Neuronal stem cell (in vitro differentiated cells): ENCODE data around the gene ACACB.

Experiments
- DNase-seq: peaks from one replicate; pipeline ENCODE4 v3.0.0-alpha.2; 2013; ENCODE audit warnings: low spot score
- H2AFZ ChIP-seq: one replicate; pipeline ENCODE4 v1.6.1; 2013; ENCODE audit warnings: mild to moderate bottlenecking, low read length, inconsistent platforms
- H2AK5ac ChIP-seq: 2 replicates; pipeline ENCODE4 v1.6.1; 2013; ENCODE audit warnings: low read depth, mild to moderate bottlenecking, inconsistent platforms, low read length, moderate library complexity, mixed read lengths
- H2BK120ac ChIP-seq: 2 replicates; pipeline ENCODE4 v1.6.1; 2013; ENCODE audit warnings: low read depth, mild to moderate bottlenecking, inconsistent platforms, low read length, moderate library complexity, mixed read lengths
- H2BK12ac ChIP-seq: one replicate; pipeline ENCODE4 v1.6.1; 2013; ENCODE audit warnings: low read length, inconsistent platforms
- H2BK15ac ChIP-seq: 2 replicates; pipeline ENCODE4 v1.6.1; 2013; ENCODE audit warnings: mild to moderate bottlenecking, low read length, inconsistent platforms, mixed read lengths
- H2BK5ac ChIP-seq: one replicate; pipeline ENCODE4 v1.6.1; 2013; ENCODE audit warnings: inconsistent platforms, mild to moderate bottlenecking, low read length, moderate library complexity
- H3K14ac ChIP-seq: one replicate; pipeline ENCODE4 v1.6.1; 2013; ENCODE audit warnings: low read length, inconsistent platforms
- H3K18ac ChIP-seq: 2 replicates; pipeline ENCODE4 v1.6.1; 2013; ENCODE audit warnings: low read length, inconsistent platforms
- H3K23ac ChIP-seq: 2 replicates; pipeline ENCODE4 v1.6.1; 2013; ENCODE audit warnings: low read depth, mild to moderate bottlenecking, mixed read lengths, low read length, inconsistent platforms; ENCODE audit not compliant: poor library complexity
- H3K27ac ChIP-seq: replicated peaks from 3 replicates; pipeline ENCODE4 v1.5.1; 2013; ENCODE audit warnings: low read length, inconsistent platforms
- H3K27me3 ChIP-seq, 3 experiments: 2 replicates each; pipeline ENCODE4 v1.6.1; 2013; ENCODE audit warnings: low read length in 3 of 3, mild to moderate bottlenecking in 2 of 3, inconsistent platforms in 1 of 3, low read depth in 1 of 3, mixed read lengths in 1 of 3, moderate library complexity in 1 of 3; ENCODE audit not compliant: control insufficient read depth in 3 of 3, insufficient read depth in 3 of 3
- H3K36me3 ChIP-seq, 2 donors: replicated peaks in 1 of 2; 2 replicates each; pipeline ENCODE4 v1.6.1; 2013; ENCODE audit warnings: low read length in 2 of 2; ENCODE audit not compliant: control insufficient read depth in 2 of 2, insufficient read depth in 2 of 2
- H3K4ac ChIP-seq: 2 replicates; pipeline ENCODE4 v1.6.1; 2013; ENCODE audit warnings: inconsistent platforms, mild to moderate bottlenecking, low read length, moderate library complexity
- H3K4me1 ChIP-seq, 2 donors: 1 replicate in 1 of 2; 2 replicates in 1 of 2; pipeline ENCODE4 v1.6.1; 2013; ENCODE audit warnings: low read length in 2 of 2, low read depth in 1 of 2; ENCODE audit not compliant: control insufficient read depth in 2 of 2, insufficient read depth in 1 of 2
- H3K4me2 ChIP-seq: one replicate; pipeline ENCODE4 v1.6.1; 2013; ENCODE audit warnings: mild to moderate bottlenecking, low read length, inconsistent platforms; ENCODE audit not compliant: insufficient read depth, poor library complexity, severe bottlenecking
- H3K4me3 ChIP-seq, 2 donors: 2 replicates each; pipeline ENCODE4 v1.5.1; 2013; ENCODE audit warnings: low read length in 2 of 2, mild to moderate bottlenecking in 2 of 2, inconsistent platforms in 1 of 2, moderate library complexity in 1 of 2
- H3K79me1 ChIP-seq: one replicate; pipeline ENCODE4 v1.6.1; 2013; ENCODE audit warnings: low read depth, mild to moderate bottlenecking, inconsistent platforms, low read length, moderate library complexity
- H3K9ac ChIP-seq: one replicate; pipeline ENCODE4 v1.6.1; 2013; ENCODE audit warnings: mild to moderate bottlenecking, low read depth, low read length, inconsistent platforms; ENCODE audit not compliant: poor library complexity
- H3K9me3 ChIP-seq, 2 donors: replicated peaks in 1 of 2; 2 replicates each; pipeline versions ENCODE3 to v1.6.1; 2013; ENCODE audit warnings: low read length in 2 of 2, mild to moderate bottlenecking in 2 of 2, inconsistent platforms in 1 of 2, low read depth in 1 of 2, mixed read lengths in 1 of 2, moderate library complexity in 1 of 2; ENCODE audit not compliant: control insufficient read depth in 2 of 2, insufficient read depth in 1 of 2
- H4K8ac ChIP-seq: one replicate; pipeline ENCODE4 v1.6.1; 2013; ENCODE audit warnings: low read depth, mild to moderate bottlenecking, inconsistent platforms, low read length, moderate library complexity
- H4K91ac ChIP-seq: one replicate; pipeline ENCODE4 v1.6.1; 2013; ENCODE audit warnings: low read length, low read depth, mild to moderate bottlenecking, inconsistent platforms; ENCODE audit not compliant: poor library complexity
- WGBS, 2 donors: extraction: QIAGEN DNeasy Blood & Tissue Kit; methylation state at CpG; one replicate each; pipeline ENCODE4 v1.1.7; 2013; ENCODE audit warnings: missing lambda C conversion rate in 2 of 2, mixed read lengths in 1 of 2; ENCODE audit not compliant: insufficient read length in 2 of 2, insufficient replicate concordance in 1 of 2; ENCODE audit errors: extremely low coverage in 2 of 2; 5-methylcytosine and 5-hydroxymethylcytosine counted together

The ACACB gene

DNA sequence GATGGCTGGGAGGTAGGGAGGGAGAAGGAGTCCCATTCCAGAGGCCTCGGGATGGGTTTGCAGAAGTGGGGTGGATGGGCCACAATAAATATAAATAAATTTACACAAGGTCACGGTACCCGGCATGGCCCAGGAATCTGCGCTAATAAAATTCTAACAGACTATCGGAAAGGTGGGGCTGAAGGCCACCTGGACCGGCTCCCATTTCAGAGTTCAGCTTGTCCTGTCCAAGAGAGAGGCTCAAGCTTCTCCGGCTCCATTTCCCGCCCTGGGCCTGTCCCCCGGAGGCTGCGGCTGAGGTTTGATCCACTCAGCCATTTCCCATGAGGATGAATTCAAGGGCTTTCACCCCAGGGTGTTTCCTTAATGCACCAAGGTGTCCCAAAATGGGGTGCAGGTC is 162.5 kb downstream of the ACACB start:
- no CpG with 5 or more reads among the region's 10 CpGs for WGBS, 2 donors
- no peak overlapping the region for H3K27ac ChIP-seq
- no peak overlapping the region for H3K9ac ChIP-seq
- H2AK5ac ChIP-seq: peak overlapping the region; percentile 85
- H3K4me2 ChIP-seq: no peak overlapping the region
- no peaks in the 10 kb centered on the region for H3K36me3 ChIP-seq
- peak overlapping the region; percentile 77 for H2BK15ac ChIP-seq
- no peak overlapping the region for H2BK12ac ChIP-seq
- H3K27me3 ChIP-seq: peaks cover 0 to 8% (median 0%) of the 10 kb centered on the region in 3 experiments
- no peak overlapping the region for H4K8ac ChIP-seq
- no peaks in the 10 kb centered on the region for H3K79me1 ChIP-seq
- H3K4ac ChIP-seq: no peak overlapping the region
- H2BK5ac ChIP-seq: no peak overlapping the region
- no peak overlapping the region for H3K14ac ChIP-seq
- H4K91ac ChIP-seq: no peak overlapping the region
- H3K4me1 ChIP-seq: peaks cover 0 to 3% of the 10 kb centered on the region in 2 donors
- H3K23ac ChIP-seq: no peak overlapping the region
- no peak overlapping the region for H2BK120ac ChIP-seq
- no peaks in the 10 kb centered on the region for H3K9me3 ChIP-seq
- no peak overlapping the region for H3K4me3 ChIP-seq
- DNase-seq: no peak
- H3K18ac ChIP-seq: peak overlapping the region; percentile 31
- no peak overlapping the region for H2AFZ ChIP-seq

DNA sequence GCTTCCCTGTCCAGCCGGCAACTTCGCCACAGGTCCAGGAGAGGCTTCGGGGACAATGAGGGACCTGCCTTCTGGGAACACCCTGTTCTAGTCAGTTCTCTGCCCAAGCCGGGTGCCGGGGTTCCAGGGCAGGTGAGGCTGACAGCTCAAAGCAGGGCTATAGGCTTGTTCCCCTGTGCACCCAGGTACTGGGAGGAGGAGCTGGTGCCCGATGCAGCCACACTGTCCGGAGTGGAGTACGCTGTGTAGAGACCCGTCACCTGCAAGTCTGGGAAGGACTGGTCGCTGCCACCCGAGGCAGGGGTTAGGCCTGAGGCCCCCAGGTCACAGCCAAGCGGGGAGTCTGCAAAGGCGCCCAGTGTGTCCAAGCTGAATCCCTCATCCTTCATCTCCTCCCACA is 163.1 kb downstream of the ACACB start:
- Histone ChIP-seq H3K4me2 (no peak overlapping the region), H3K27ac (no peak overlapping the region), H3K18ac (peak overlapping the region; percentile 65), H3K9ac (no peak overlapping the region), H3K4ac (no peak overlapping the region), H3K36me3 (no peaks in the 10 kb centered on the region), H3K14ac (no peak overlapping the region), H2AFZ (no peak overlapping the region), H4K8ac (no peak overlapping the region), H3K4me1 (peaks cover 0 to 3% of the 10 kb centered on the region in 2 donors), H3K9me3 (no peaks in the 10 kb centered on the region), H4K91ac (no peak overlapping the region), H3K79me1 (no peaks in the 10 kb centered on the region), H2BK15ac (peak overlapping the region; percentile 77), H3K27me3 (peaks cover 0 to 7% (median 0%) of the 10 kb centered on the region in 3 experiments), H2BK5ac (peak overlapping the region; percentile 79), H2BK120ac (no peak overlapping the region), H2BK12ac (no peak overlapping the region), H3K23ac (no peak overlapping the region), H3K4me3 (no peak overlapping the region), H2AK5ac (peak overlapping the region; percentile 85)
- no peak for DNase-seq
- WGBS, 2 donors: no CpG with 5 or more reads among the region's 13 CpGs

DNA sequence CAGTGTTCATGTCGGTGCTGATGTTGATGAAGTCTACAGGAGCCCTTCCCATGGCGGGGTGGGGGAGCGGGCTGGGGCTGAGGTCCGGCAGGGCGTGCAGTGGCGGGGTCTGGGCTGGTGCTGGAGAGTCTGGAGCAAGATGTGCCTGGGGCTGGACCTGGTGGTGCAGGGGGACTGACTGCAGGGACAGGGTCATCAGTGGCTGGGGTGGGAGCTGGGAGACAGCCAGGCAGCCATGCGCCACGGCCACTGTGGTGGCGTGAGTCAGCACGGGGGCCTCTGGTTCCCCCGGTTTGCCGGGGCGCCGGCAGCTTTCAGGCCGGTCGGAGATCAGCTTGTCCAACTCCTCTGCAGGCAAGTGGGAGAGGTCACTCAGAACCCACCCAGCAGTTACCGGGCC is 165.1 kb downstream of the ACACB start:
- H3K18ac ChIP-seq: peak overlapping the region; percentile 55
- H3K9me3 ChIP-seq: no peaks in the 10 kb centered on the region
- H2BK12ac ChIP-seq: no peak overlapping the region
- H3K27ac ChIP-seq: no peak overlapping the region
- peaks cover 0 to 3% of the 10 kb centered on the region in 2 donors for H3K4me1 ChIP-seq
- H3K9ac ChIP-seq: peak overlapping the region; percentile 6
- no peak overlapping the region for H3K4ac ChIP-seq
- peak overlapping the region; percentile 39 for H3K23ac ChIP-seq
- H3K14ac ChIP-seq: peak overlapping the region; percentile 21
- no peak for DNase-seq
- no peak overlapping the region for H2BK120ac ChIP-seq
- no peak overlapping the region for H4K91ac ChIP-seq
- H3K4me3 ChIP-seq: no peak overlapping the region
- H3K79me1 ChIP-seq: no peaks in the 10 kb centered on the region
- H3K36me3 ChIP-seq: no peaks in the 10 kb centered on the region
- H2AFZ ChIP-seq: no peak overlapping the region
- no CpG with 5 or more reads among the region's 17 CpGs for WGBS, 2 donors
- no peak overlapping the region for H2BK5ac ChIP-seq
- H2AK5ac ChIP-seq: peak overlapping the region; percentile 82
- H3K4me2 ChIP-seq: no peak overlapping the region
- H2BK15ac ChIP-seq: no peak overlapping the region
- peaks cover 0 to 13% (median 0%) of the 10 kb centered on the region in 3 experiments for H3K27me3 ChIP-seq
- no peak overlapping the region for H4K8ac ChIP-seq

DNA sequence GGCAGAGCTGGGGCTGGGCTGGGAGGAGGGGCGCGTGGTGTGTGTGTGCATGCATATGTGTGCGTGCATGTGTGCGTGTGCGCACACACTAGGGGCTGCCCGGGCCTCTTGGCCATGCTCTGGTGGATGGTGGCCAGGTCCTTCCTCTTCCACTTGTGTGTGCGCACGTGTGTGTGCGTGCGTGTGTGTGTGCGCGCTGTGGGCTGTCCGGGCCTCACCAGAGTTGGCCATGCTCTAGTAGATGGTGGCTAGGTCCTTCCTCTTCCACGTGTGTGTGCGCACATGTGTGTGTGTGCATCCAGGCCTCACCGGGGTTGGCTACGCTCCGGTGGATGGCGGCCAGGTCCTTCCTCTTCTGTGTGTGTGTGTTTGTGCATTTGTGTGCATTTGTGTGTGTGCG is 168.0 kb downstream of the ACACB start:
- no peak overlapping the region for H3K27ac ChIP-seq
- no peak overlapping the region for H4K91ac ChIP-seq

More for the DNA sequence above, 168.0 kb downstream of the ACACB start:
- peak overlapping the region; percentile 66 for H2AK5ac ChIP-seq
- peaks cover 0 to 8% (median 0%) of the 10 kb centered on the region in 3 experiments for H3K27me3 ChIP-seq
- peak overlapping the region; percentile 50 for H3K23ac ChIP-seq
- H4K8ac ChIP-seq: peak overlapping the region; percentile 89
- no peak overlapping the region for H3K4me3 ChIP-seq
- no peaks in the 10 kb centered on the region for H3K4me1 ChIP-seq
- WGBS, 2 donors: no CpG with 5 or more reads among the region's 20 CpGs
- no peaks in the 10 kb centered on the region for H3K79me1 ChIP-seq
- peak overlapping the region; percentile 81 for H3K18ac ChIP-seq
- H2AFZ ChIP-seq: no peak overlapping the region
- H2BK12ac ChIP-seq: peak overlapping the region; percentile 91
- H2BK15ac ChIP-seq: peak overlapping the region; percentile 7
- no peak overlapping the region for H2BK120ac ChIP-seq
- H3K4me2 ChIP-seq: no peak overlapping the region
- no peak for DNase-seq
- no peak overlapping the region for H3K4ac ChIP-seq
- no peak overlapping the region for H3K14ac ChIP-seq
- no peak overlapping the region for H3K9ac ChIP-seq
- no peaks in the 10 kb centered on the region for H3K36me3 ChIP-seq
- H2BK5ac ChIP-seq: peak overlapping the region; percentile 62
- H3K9me3 ChIP-seq: no peaks in the 10 kb centered on the region
